Panc1 (cell line): ENCODE data around the gene KIAA0930. TPM values are rescaled to one million over a fixed set of nuclear protein-coding genes. Genes with fewer than 3 reads are reported as not detected.

Experiments used
- ATAC-seq: fragments of 200-7000 bp; cut with Tn5 transposase; 2 replicates; pipeline ENCODE4 v1.9.1; 2020; ENCODE audit warnings: mild to moderate bottlenecking, moderate library complexity
- BruUV-seq: library from RNA; stranded (reverse); fragments of 400-500 nt; replicated peaks from 2 replicates; lab custom pipeline; 2021; lab: Mats Ljungman, UMichigan
- CTCF ChIA-PET: fragments of 300-600 bp; sonication (Branson Sonifier 250); formaldehyde crosslinking; loops from one replicate; lab custom pipeline; 2022; ENCODE audit warnings: antibody characterized with exemption; lab: Charles Lee
- POLR2A ChIA-PET: fragments of 300-600 bp; sonication (Branson Sonifier 250); formaldehyde crosslinking; loops from one replicate; lab custom pipeline; 2022; ENCODE audit warnings: antibody characterized with exemption; lab: Charles Lee
- DNase-seq: peaks from one replicate; pipeline ENCODE4 v3.0.0-alpha.2; 2010; ENCODE audit warnings: low read depth, low spot score
- H3K27ac ChIP-seq: 2 replicates; pipeline ENCODE4 v1.5.1; 2011; ENCODE audit warnings: mild to moderate bottlenecking, low read length, inconsistent platforms
- H3K27me3 ChIP-seq: fragments of 200-500 bp; sonication (Bioruptor generic); 2 replicates; pipeline ENCODE4 v1.6.0; 2014; ENCODE audit warnings: low read length, inconsistent platforms; ENCODE audit not compliant: control insufficient read depth, insufficient read depth
- H3K36me3 ChIP-seq: fragments of 200-500 bp; sonication (Bioruptor generic); 2 replicates; pipeline ENCODE4 v1.5.1; 2014; ENCODE audit warnings: inconsistent platforms, mild to moderate bottlenecking, low read length, moderate library complexity; ENCODE audit not compliant: control insufficient read depth, insufficient read depth
- H3K4me1 ChIP-seq: 2 replicates; pipeline ENCODE4 v1.5.1; 2011; ENCODE audit warnings: inconsistent platforms, mild to moderate bottlenecking, low read length, moderate library complexity; ENCODE audit not compliant: control insufficient read depth, insufficient read depth
- H3K4me3 ChIP-seq, 2 experiments: 2 replicates each; pipeline ENCODE4 v1.5.1; 2011 to 2012; ENCODE audit warnings: low read depth in 2 of 2, low read length in 2 of 2, mild to moderate bottlenecking in 2 of 2, inconsistent platforms in 1 of 2, moderate library complexity in 1 of 2
- H3K9me3 ChIP-seq: fragments of 200-500 bp; sonication (Bioruptor generic); 2 replicates; pipeline ENCODE4 v1.5.1; 2014; ENCODE audit warnings: low read depth, mild to moderate bottlenecking, inconsistent platforms, low read length, moderate library complexity; ENCODE audit not compliant: control insufficient read depth, insufficient read depth
- CTCF ChIP-seq: fragments of 450-650 bp; IDR thresholded peaks from 2 replicates; pipeline ENCODE4 v1.5.1; 2017; ENCODE audit warnings: mild to moderate bottlenecking
- POLR2AphosphoS5 ChIP-seq: IDR thresholded peaks from 2 replicates; pipeline ENCODE4 v1.6.1; 2012; ENCODE audit warnings: mild to moderate bottlenecking, low read depth, low read length, moderate library complexity
- SIN3A ChIP-seq: IDR thresholded peaks from 2 replicates; pipeline ENCODE4 v1.6.1; 2012; ENCODE audit warnings: low read depth, mild to moderate bottlenecking, low read length, moderate library complexity, borderline replicate concordance; ENCODE audit not compliant: insufficient read depth
- TCF7L2 ChIP-seq: IDR thresholded peaks from 2 replicates; pipeline ENCODE4 v1.6.1; 2011; ENCODE audit warnings: mild to moderate bottlenecking, low read depth, low read length, inconsistent platforms
- in situ Hi-C: cut with HindIII; loops from 2 replicates; pipeline ENCODE4 v1.10.0; 2016; ENCODE audit warnings: low sequenced_read_pairs, low pct_unique_long_range_greater_than_20kb
- intact Hi-C: fragments of 100-400 bp; cut with micrococcal nuclease; formaldehyde crosslinking; loops from one replicate; pipeline ENCODE4 v1.10.0; 2022; ENCODE audit not compliant: unreplicated experiment
- total RNA-seq: library from RNA; stranded (reverse); gene quantifications from one replicate; pipeline ENCODE4 v1.2.1, GENCODE V29; 2021; ENCODE audit not compliant: unreplicated experiment
- TF ChIP-seq, protein P1 (sequence below), 2 experiments: IDR thresholded peaks; 2 replicates each; pipeline ENCODE4 v1.6.1; 2011 to 2012; ENCODE audit warnings: low read depth in 2 of 2, control low read depth in 1 of 2, low read length in 1 of 2, mild to moderate bottlenecking in 1 of 2, moderate library complexity in 1 of 2; ENCODE audit not compliant: insufficient read depth in 1 of 2

The KIAA0930 gene
- total RNA-seq, 1 experiment from 2014 or later, result 42.5 TPM

DNA sequence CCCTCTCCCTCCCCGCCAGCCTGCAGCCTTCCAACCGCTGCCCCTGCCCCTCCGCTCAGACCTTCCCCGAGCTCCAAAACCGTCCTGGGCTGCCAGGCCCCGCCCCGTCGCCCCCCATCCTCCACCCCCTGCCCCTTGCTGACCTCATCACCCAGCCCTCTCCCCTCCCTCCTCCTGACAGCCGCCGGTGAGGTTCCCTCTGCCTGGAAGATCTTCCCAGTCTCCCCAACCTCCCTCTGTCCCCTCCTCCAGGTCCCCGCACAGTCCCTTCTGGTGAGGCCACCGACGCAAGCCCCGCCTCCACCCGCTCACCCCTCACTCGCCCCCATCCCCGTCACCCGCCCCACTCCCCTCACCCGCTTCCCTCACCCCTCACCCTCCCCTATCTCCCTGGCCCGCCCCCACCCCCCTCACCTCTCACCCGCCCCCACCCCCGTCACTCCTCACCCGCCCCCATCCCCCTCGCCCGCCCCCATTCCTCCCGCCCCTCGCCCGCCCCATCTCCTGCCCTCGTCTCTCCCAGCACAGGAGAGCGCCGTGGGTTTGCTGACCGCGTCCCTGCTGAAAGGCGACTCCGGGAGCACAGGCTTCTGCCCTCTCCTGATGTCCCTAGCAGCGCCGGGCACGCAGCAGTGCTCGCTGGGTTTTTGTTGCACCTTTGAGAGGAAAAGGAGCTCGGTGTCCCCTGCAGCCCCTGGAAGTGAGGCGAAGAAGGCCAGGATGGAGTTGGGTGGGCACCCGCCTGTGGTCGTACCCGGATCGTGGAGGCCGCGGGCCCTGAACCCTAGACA lies 27.7 kb upstream of the KIAA0930 start:
- in situ Hi-C loops, result no loop called here
- no peaks in the 10 kb centered on the region for H3K27me3 ChIP-seq
- H3K27ac ChIP-seq, result no peak overlapping the region
- POLR2A ChIA-PET, result no interaction called here
- no peak for DNase-seq
- no peak for TF ChIP-seq POLR2AphosphoS5
- TF ChIP-seq SIN3A, result no peak
- TF ChIP-seq TCF7L2, result no peak
- TF ChIP-seq, protein P1, sequence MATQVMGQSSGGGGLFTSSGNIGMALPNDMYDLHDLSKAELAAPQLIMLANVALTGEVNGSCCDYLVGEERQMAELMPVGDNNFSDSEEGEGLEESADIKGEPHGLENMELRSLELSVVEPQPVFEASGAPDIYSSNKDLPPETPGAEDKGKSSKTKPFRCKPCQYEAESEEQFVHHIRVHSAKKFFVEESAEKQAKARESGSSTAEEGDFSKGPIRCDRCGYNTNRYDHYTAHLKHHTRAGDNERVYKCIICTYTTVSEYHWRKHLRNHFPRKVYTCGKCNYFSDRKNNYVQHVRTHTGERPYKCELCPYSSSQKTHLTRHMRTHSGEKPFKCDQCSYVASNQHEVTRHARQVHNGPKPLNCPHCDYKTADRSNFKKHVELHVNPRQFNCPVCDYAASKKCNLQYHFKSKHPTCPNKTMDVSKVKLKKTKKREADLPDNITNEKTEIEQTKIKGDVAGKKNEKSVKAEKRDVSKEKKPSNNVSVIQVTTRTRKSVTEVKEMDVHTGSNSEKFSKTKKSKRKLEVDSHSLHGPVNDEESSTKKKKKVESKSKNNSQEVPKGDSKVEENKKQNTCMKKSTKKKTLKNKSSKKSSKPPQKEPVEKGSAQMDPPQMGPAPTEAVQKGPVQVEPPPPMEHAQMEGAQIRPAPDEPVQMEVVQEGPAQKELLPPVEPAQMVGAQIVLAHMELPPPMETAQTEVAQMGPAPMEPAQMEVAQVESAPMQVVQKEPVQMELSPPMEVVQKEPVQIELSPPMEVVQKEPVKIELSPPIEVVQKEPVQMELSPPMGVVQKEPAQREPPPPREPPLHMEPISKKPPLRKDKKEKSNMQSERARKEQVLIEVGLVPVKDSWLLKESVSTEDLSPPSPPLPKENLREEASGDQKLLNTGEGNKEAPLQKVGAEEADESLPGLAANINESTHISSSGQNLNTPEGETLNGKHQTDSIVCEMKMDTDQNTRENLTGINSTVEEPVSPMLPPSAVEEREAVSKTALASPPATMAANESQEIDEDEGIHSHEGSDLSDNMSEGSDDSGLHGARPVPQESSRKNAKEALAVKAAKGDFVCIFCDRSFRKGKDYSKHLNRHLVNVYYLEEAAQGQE (IDR thresholded peaks at IDR 0.05; ENCODE audit: insufficient read depth in 1 of 2, low read depth in 2 of 2, low read length in 1 of 2), result no peak
- no peak for TF ChIP-seq CTCF
- CTCF ChIA-PET, result interaction anchor here (0.6 kb wide), 1 partner anchor 46 kb away, joined by 3 read pairs; no protein-coding TSS in a partner anchor
- H3K4me3 ChIP-seq, result peak overlapping the region; percentile 55 to 62
- peaks cover 2% of the 10 kb centered on the region for H3K4me1 ChIP-seq
- peak; percentile 69 for ATAC-seq
- no peaks in the 10 kb centered on the region for H3K36me3 ChIP-seq
- H3K9me3 ChIP-seq, result no peaks in the 10 kb centered on the region
- no TSS peak for BruUV-seq
- intact Hi-C loops, result no loop called here

DNA sequence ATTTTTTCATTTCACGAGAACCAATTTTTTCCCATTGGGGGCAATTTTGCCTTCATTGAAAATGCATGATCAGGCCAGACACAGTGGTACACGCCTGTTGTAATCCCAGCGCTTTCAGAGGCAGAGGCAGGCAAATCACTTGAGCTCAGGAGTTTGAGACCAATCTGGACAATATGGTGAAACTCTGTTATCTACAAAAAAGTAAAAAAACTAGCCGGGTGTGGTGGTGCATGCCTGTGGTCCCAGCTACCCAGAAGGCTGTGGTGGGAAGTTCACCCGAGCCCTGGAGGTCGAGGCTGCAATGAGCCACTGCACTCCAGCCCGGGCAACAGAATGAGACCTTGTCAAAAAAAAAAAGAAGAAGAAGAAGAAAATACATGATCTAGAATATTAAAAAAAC lies 24.8 kb upstream of the KIAA0930 start:
- DNase-seq (no peak), ATAC-seq (no peak)
- TF ChIP-seq CTCF (no peak), SIN3A (no peak)
- TF ChIP-seq, protein P1 (IDR thresholded peaks at IDR 0.05; ENCODE audit: insufficient read depth in 1 of 2, low read depth in 2 of 2, low read length in 1 of 2), result no peak
- no TSS peak for BruUV-seq
- intact Hi-C loops, result no loop called here
- ChIA-PET CTCF (no interaction called here), POLR2A (no interaction called here)
- Histone ChIP-seq H3K4me3 (no peak overlapping the region), H3K4me1 (peaks cover 2% of the 10 kb centered on the region; the same call in 1 of the 2 replicates), H3K9me3 (no peaks in the 10 kb centered on the region), H3K27me3 (no peaks in the 10 kb centered on the region), H3K27ac (no peak overlapping the region), H3K36me3 (no peaks in the 10 kb centered on the region)
- in situ Hi-C loops, result no loop called here
